Mesothelial cell of epicardium (in vitro differentiated cells): ENCODE measurements around the gene TM7SF2. TPM values are rescaled to one million over a fixed set of nuclear protein-coding genes. Genes with fewer than 3 reads are reported as not detected.

Experiments
- DNase-seq, 2 experiments: peaks; one replicate each; pipeline ENCODE4 v3.0.0; 2021; ENCODE audit warnings: low spot score in 2 of 2; ENCODE audit not compliant: unreplicated experiment in 2 of 2
- H3K27ac Mint-ChIP-seq: 2 replicates; pipeline ENCODE4 v1.8.0; 2021; ENCODE audit warnings: mixed read lengths
- H3K27me3 Mint-ChIP-seq: 2 replicates; pipeline ENCODE4 v1.8.0; 2021; ENCODE audit warnings: low read depth, mixed read lengths
- H3K36me3 Mint-ChIP-seq: 2 replicates; pipeline ENCODE4 v1.8.0; 2021; ENCODE audit warnings: mixed read lengths
- H3K4me1 Mint-ChIP-seq: 2 replicates; pipeline ENCODE4 v1.8.0; 2021; ENCODE audit warnings: mixed read lengths
- H3K4me3 Mint-ChIP-seq: 2 replicates; pipeline ENCODE4 v1.8.0; 2021; ENCODE audit warnings: mild to moderate bottlenecking, moderate library complexity, mixed read lengths
- H3K9me3 Mint-ChIP-seq: 2 replicates; pipeline ENCODE4 v1.8.0; 2021; ENCODE audit warnings: mixed read lengths
- total RNA-seq: library from RNA; stranded (reverse); gene quantifications from 3 replicates; pipeline ENCODE4 v1.2.1, GENCODE V29; 2021
- TF ChIP-seq, protein P1 (sequence below): fragments of 200-600 bp; sonication (generic); IDR thresholded peaks from one replicate; pipeline ENCODE4 v1.5.0; 2021; ENCODE audit warnings: antibody characterized with exemption; ENCODE audit not compliant: unreplicated experiment

TM7SF2 gene
- total RNA-seq, 1 donor from 2014 or later: 74.2 TPM

GRCh38 chr11:65066805-65067291 lies 44.8 kb upstream of the TM7SF2 start:
- peaks cover 2% of the 10 kb centered on the region for H3K27me3 Mint-ChIP-seq

GRCh38 chr11:65067446-65067845 lies 44.2 kb upstream of the TM7SF2 start:
- no peak overlapping the region for H3K27ac Mint-ChIP-seq
- no peaks in the 10 kb centered on the region for H3K4me1 Mint-ChIP-seq
- no peak overlapping the region for H3K4me3 Mint-ChIP-seq

More at GRCh38 chr11:65066805-65067291, 44.8 kb upstream of the TM7SF2 start:
- DNase-seq: no peak
- no peaks in the 10 kb centered on the region for H3K4me1 Mint-ChIP-seq
- TF ChIP-seq, protein P1, sequence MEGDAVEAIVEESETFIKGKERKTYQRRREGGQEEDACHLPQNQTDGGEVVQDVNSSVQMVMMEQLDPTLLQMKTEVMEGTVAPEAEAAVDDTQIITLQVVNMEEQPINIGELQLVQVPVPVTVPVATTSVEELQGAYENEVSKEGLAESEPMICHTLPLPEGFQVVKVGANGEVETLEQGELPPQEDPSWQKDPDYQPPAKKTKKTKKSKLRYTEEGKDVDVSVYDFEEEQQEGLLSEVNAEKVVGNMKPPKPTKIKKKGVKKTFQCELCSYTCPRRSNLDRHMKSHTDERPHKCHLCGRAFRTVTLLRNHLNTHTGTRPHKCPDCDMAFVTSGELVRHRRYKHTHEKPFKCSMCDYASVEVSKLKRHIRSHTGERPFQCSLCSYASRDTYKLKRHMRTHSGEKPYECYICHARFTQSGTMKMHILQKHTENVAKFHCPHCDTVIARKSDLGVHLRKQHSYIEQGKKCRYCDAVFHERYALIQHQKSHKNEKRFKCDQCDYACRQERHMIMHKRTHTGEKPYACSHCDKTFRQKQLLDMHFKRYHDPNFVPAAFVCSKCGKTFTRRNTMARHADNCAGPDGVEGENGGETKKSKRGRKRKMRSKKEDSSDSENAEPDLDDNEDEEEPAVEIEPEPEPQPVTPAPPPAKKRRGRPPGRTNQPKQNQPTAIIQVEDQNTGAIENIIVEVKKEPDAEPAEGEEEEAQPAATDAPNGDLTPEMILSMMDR: no peak
- H3K27ac Mint-ChIP-seq: no peak overlapping the region
- H3K9me3 Mint-ChIP-seq: no peaks in the 10 kb centered on the region
- no peak overlapping the region for H3K4me3 Mint-ChIP-seq
- no peaks in the 10 kb centered on the region for H3K36me3 Mint-ChIP-seq

GRCh38 chr11:65069217-65069616 lies 42.5 kb upstream of the TM7SF2 start:
- Mint-ChIP-seq H3K4me3 (no peak overlapping the region), H3K27ac (no peak overlapping the region), H3K27me3 (no peaks in the 10 kb centered on the region), H3K9me3 (no peaks in the 10 kb centered on the region), H3K36me3 (no peaks in the 10 kb centered on the region), H3K4me1 (no peaks in the 10 kb centered on the region)
- DNase-seq: no peak
- TF ChIP-seq, protein P1: no peak

More at GRCh38 chr11:65067446-65067845, 44.2 kb upstream of the TM7SF2 start:
- Mint-ChIP-seq H3K9me3 (no peaks in the 10 kb centered on the region), H3K36me3 (no peaks in the 10 kb centered on the region), H3K27me3 (no peaks in the 10 kb centered on the region)
- TF ChIP-seq, protein P1: no peak
- no peak for DNase-seq

DNA sequence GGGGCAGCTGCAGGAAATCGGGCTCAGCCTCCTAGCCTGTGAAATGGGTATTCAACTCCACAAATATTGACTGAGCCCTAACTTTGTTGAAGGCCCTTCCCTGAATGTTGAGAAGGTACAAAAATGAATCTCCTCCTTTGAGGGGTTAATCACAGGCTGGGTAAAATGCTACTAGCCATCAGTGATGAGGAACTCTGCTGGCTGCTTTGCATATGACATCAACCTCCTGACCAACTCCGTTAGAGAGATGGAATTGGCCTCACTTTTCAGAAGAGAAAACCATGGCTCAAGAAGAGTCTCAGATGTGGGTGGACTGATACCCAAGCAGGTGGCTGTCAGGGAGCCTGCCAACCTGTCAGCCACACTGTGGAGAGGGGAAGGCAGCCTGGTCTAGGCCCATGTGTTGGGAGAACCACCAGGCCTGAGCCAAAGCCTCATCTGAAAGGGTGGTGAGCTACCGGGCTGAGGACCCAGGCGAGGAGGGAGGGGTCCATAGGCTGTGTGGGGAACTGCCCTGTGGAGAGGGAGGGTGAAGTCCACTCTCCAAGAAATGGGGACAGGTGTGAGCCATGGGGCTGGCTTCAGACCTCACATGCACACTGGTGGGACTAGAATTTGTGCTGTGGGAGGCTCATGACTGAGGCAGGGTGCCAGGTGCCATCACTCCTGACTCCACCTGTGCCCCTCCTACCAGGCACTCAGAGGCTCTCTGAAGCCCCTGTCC lies 39.6 kb upstream of the TM7SF2 start:
- Mint-ChIP-seq H3K9me3 (no peaks in the 10 kb centered on the region), H3K27me3 (no peaks in the 10 kb centered on the region), H3K4me3 (no peak overlapping the region), H3K4me1 (no peaks in the 10 kb centered on the region), H3K36me3 (no peaks in the 10 kb centered on the region), H3K27ac (no peak overlapping the region)
- TF ChIP-seq, protein P1: no peak
- no peak for DNase-seq

GRCh38 chr11:65072631-65072966 lies 39.1 kb upstream of the TM7SF2 start:
- H3K4me3 Mint-ChIP-seq: no peak overlapping the region
- no peak overlapping the region for H3K27ac Mint-ChIP-seq
- DNase-seq: no peak
- TF ChIP-seq, protein P1: no peak
- no peaks in the 10 kb centered on the region for H3K36me3 Mint-ChIP-seq
- no peaks in the 10 kb centered on the region for H3K4me1 Mint-ChIP-seq
- H3K9me3 Mint-ChIP-seq: no peaks in the 10 kb centered on the region
- H3K27me3 Mint-ChIP-seq: no peaks in the 10 kb centered on the region

GRCh38 chr11:65077451-65077850 lies 34.2 kb upstream of the TM7SF2 start:
- no peak overlapping the region for H3K27ac Mint-ChIP-seq
- no peaks in the 10 kb centered on the region for H3K9me3 Mint-ChIP-seq
- H3K36me3 Mint-ChIP-seq: peaks cover 12% of the 10 kb centered on the region
- no peaks in the 10 kb centered on the region for H3K27me3 Mint-ChIP-seq
- TF ChIP-seq, protein P1: no peak
- H3K4me3 Mint-ChIP-seq: no peak overlapping the region
- no peak for DNase-seq
- H3K4me1 Mint-ChIP-seq: no peaks in the 10 kb centered on the region
